IMR-90 (cell line): ENCODE measurements around the gene PHF14. TPM values are rescaled to one million over a fixed set of nuclear protein-coding genes. Genes with fewer than 3 reads are reported as not detected.
A peak's percentile ranks its signal among the peaks of the same experiment; 100 is the strongest.

ENCODE experiments used
- ATAC-seq: fragments of 200-7000 bp; cut with Tn5 transposase; 2 replicates; pipeline ENCODE4 v1.9.1; 2020; ENCODE audit warnings: low read depth, mild to moderate bottlenecking, moderate library complexity
- BruUV-seq: library from RNA; stranded (reverse); fragments of 400-500 nt; replicated peaks from 2 replicates; lab custom pipeline; 2021; lab: Mats Ljungman, UMichigan
- CTCF ChIA-PET: fragments of 300-600 bp; formaldehyde crosslinking; extraction: SDS; loops from one replicate; lab custom pipeline; 2021; ENCODE audit warnings: antibody characterized with exemption; lab: Yijun Ruan, JAX
- POLR2A ChIA-PET: fragments of 300-600 bp; sonication (Branson Sonifier 250); formaldehyde crosslinking; loops from one replicate; lab custom pipeline; 2022; ENCODE audit warnings: antibody characterized with exemption; ENCODE audit not compliant: unreplicated experiment; lab: Charles Lee
- DNase-seq: peaks from one replicate; pipeline ENCODE4 v3.0.0; 2013
- H2AFZ ChIP-seq: replicated peaks from 2 replicates; pipeline ENCODE3; 2013; ENCODE audit warnings: low read length, mild to moderate bottlenecking; ENCODE audit not compliant: poor library complexity
- H2AK5ac ChIP-seq: 2 replicates; pipeline ENCODE4 v1.6.1; 2013; ENCODE audit warnings: low read depth, low read length, inconsistent platforms
- H2AK9ac ChIP-seq: replicated peaks from 2 replicates; pipeline ENCODE3; 2013; ENCODE audit warnings: mild to moderate bottlenecking, low read depth, low read length, moderate library complexity; ENCODE audit not compliant: poor library complexity
- H2BK120ac ChIP-seq: 2 replicates; pipeline ENCODE4 v1.6.1; 2013; ENCODE audit warnings: low read depth, low read length, inconsistent platforms
- H2BK15ac ChIP-seq: 3 replicates; pipeline ENCODE4 v1.6.1; 2013; ENCODE audit warnings: low read depth, low read length, inconsistent platforms
- H2BK20ac ChIP-seq: 2 replicates; pipeline ENCODE4 v1.6.1; 2013; ENCODE audit warnings: low read depth, mild to moderate bottlenecking, inconsistent platforms, low read length, moderate library complexity
- H2BK5ac ChIP-seq: 2 replicates; pipeline ENCODE4 v1.6.1; 2013; ENCODE audit warnings: mild to moderate bottlenecking, low read depth, low read length, inconsistent platforms; ENCODE audit not compliant: poor library complexity, severe bottlenecking
- H3K14ac ChIP-seq: replicated peaks from 2 replicates; pipeline ENCODE4 v1.6.1; 2013; ENCODE audit warnings: low read depth, low read length, inconsistent platforms
- H3K18ac ChIP-seq: 2 replicates; pipeline ENCODE4 v1.6.1; 2013; ENCODE audit warnings: low read depth, low read length, control low read depth
- H3K23ac ChIP-seq: 2 replicates; pipeline ENCODE4 v1.6.1; 2013; ENCODE audit warnings: low read depth, low read length, inconsistent platforms
- H3K27ac ChIP-seq: 2 replicates; pipeline ENCODE4 v1.5.1; 2013; ENCODE audit warnings: mild to moderate bottlenecking, control low read depth, low read length; ENCODE audit not compliant: insufficient read depth
- H3K27me3 ChIP-seq: 2 replicates; pipeline ENCODE4 v1.6.1; 2013; ENCODE audit warnings: low read length; ENCODE audit not compliant: control insufficient read depth, insufficient read depth
- H3K36me3 ChIP-seq: 2 replicates; pipeline ENCODE4 v1.6.1; 2013; ENCODE audit warnings: low read length, mixed read lengths; ENCODE audit not compliant: control insufficient read depth, insufficient read depth
- H3K4ac ChIP-seq: 2 replicates; pipeline ENCODE4 v1.6.1; 2013; ENCODE audit warnings: low read depth, low read length, inconsistent platforms
- H3K4me1 ChIP-seq: 2 replicates; pipeline ENCODE4 v1.6.1; 2013; ENCODE audit warnings: low read length, mixed read lengths; ENCODE audit not compliant: control insufficient read depth, insufficient read depth
- H3K4me2 ChIP-seq: 2 replicates; pipeline ENCODE4 v1.6.1; 2013; ENCODE audit warnings: low read depth, mild to moderate bottlenecking, control low read depth, low read length, moderate library complexity
- H3K4me3 ChIP-seq: 2 replicates; pipeline ENCODE4 v1.5.1; 2013; ENCODE audit warnings: low read depth, mild to moderate bottlenecking, control low read depth, low read length, moderate library complexity; ENCODE audit not compliant: insufficient read depth
- H3K56ac ChIP-seq: 2 replicates; pipeline ENCODE4 v1.6.1; 2013; ENCODE audit warnings: low read length, inconsistent platforms; ENCODE audit not compliant: insufficient read depth; ENCODE audit errors: extremely low read depth
- H3K79me1 ChIP-seq, 2 experiments: 2 replicates each; pipeline ENCODE4 v1.6.1; 2013; ENCODE audit warnings: low read length in 2 of 2, inconsistent platforms in 1 of 2, low read depth in 1 of 2
- H3K9ac ChIP-seq: 2 replicates; pipeline ENCODE4 v1.6.1; 2013; ENCODE audit warnings: low read depth, low read length, control low read depth
- H3K9me1 ChIP-seq: 2 replicates; pipeline ENCODE4 v1.6.1; 2013; ENCODE audit warnings: low read length, inconsistent platforms; ENCODE audit not compliant: insufficient read depth
- H3K9me3 ChIP-seq: 2 replicates; pipeline ENCODE4 v1.6.1; 2013; ENCODE audit warnings: low read length; ENCODE audit not compliant: control insufficient read depth, insufficient read depth
- H4K20me1 ChIP-seq: 2 replicates; pipeline ENCODE4 v1.6.1; 2013; ENCODE audit warnings: low read length, inconsistent platforms; ENCODE audit not compliant: insufficient read depth
- H4K5ac ChIP-seq: 2 replicates; pipeline ENCODE4 v1.6.1; 2013; ENCODE audit warnings: mild to moderate bottlenecking, low read depth, low read length, control low read depth
- H4K8ac ChIP-seq, 2 experiments: 2 replicates each; pipeline ENCODE4 v1.6.1; 2013; ENCODE audit warnings: low read depth in 2 of 2, low read length in 2 of 2, control low read depth in 1 of 2, inconsistent platforms in 1 of 2
- H4K91ac ChIP-seq: 2 replicates; pipeline ENCODE4 v1.6.1; 2013; ENCODE audit warnings: low read depth, low read length, inconsistent platforms; ENCODE audit not compliant: insufficient read depth
- BHLHE40 ChIP-seq: fragments of 150-350 bp; IDR thresholded peaks from 2 replicates; pipeline ENCODE4 v1.6.1; 2016; ENCODE audit warnings: mild to moderate bottlenecking, low read depth, low read length
- CHD1 ChIP-seq: IDR thresholded peaks from 2 replicates; pipeline ENCODE4 v1.6.1; 2012; ENCODE audit warnings: low read depth, low read length, improper control_type of control experiment
- FOS ChIP-seq: fragments of 150-350 bp; IDR thresholded peaks from 2 replicates; pipeline ENCODE4 v1.6.1; 2016; ENCODE audit warnings: low read depth, low read length
- MAFK ChIP-seq: IDR thresholded peaks from 2 replicates; pipeline ENCODE4 v1.6.1; 2012; ENCODE audit warnings: low read depth, low read length, improper control_type of control experiment
- MXI1 ChIP-seq: IDR thresholded peaks from 2 replicates; pipeline ENCODE4 v1.6.1; 2012; ENCODE audit warnings: low read depth, mild to moderate bottlenecking, low read length, moderate library complexity, borderline replicate concordance
- POLR2A ChIP-seq: IDR thresholded peaks from 2 replicates; pipeline ENCODE4 v1.6.1; 2012; ENCODE audit warnings: mild to moderate bottlenecking, low read depth, low read length
- WGBS, 2 experiments: methylation state at CpG; one replicate each; pipeline versions ENCODE4 v1.1.5 to v1.1.7; 2013; ENCODE audit warnings: missing lambda C conversion rate in 2 of 2; ENCODE audit not compliant: insufficient read length in 1 of 2; ENCODE audit errors: extremely low coverage in 2 of 2; 5-methylcytosine and 5-hydroxymethylcytosine counted together
- dilution Hi-C: fragments of 300-500 bp; cut with HindIII; formaldehyde crosslinking; loops from one replicate; pipeline ENCODE4 v1.14.3; 2018; ENCODE audit warnings: low sequenced_read_pairs; ENCODE audit not compliant: unreplicated experiment
- in situ Hi-C: fragments of 300-500 bp; cut with MboI; formaldehyde crosslinking; loops from 3 replicates; pipeline ENCODE4 v1.14.3; 2019; ENCODE audit warnings: low sequenced_read_pairs, inconsistent platforms, mixed read lengths
- intact Hi-C: fragments of 100-400 bp; cut with micrococcal nuclease; formaldehyde crosslinking; loops from 2 replicates; pipeline ENCODE4 v1.10.0; 2022
- polyA plus RNA-seq, 3 experiments: library from polyadenylated mRNA; depleted of rRNA; stranded (reverse); fragments of >200 nt; gene quantifications; 2 replicates each; pipeline ENCODE4 v1.2.3, GENCODE V29; 2012; ENCODE audit warnings: low replicate concordance in 1 of 3
- total RNA-seq: library from RNA; depleted of rRNA; stranded (reverse); fragments of >200 nt; gene quantifications from 2 replicates; pipeline ENCODE4 v1.2.3, GENCODE V29; 2012
- TF ChIP-seq, protein P1 (sequence below): conservative IDR thresholded peaks from 2 replicates; pipeline ENCODE4 v1.5.1; 2012; ENCODE audit warnings: mild to moderate bottlenecking, low read depth, low read length, improper control_type of control experiment
- TF ChIP-seq, protein P2 (sequence below): fragments of 150-350 bp; IDR thresholded peaks from 2 replicates; pipeline ENCODE4 v1.6.1; 2017; ENCODE audit warnings: mild to moderate bottlenecking, antibody characterized with exemption, low read length, low read depth

PHF14 gene
- total and polyA plus RNA-seq, 2 of the 4 experiments (the other 2 are of a cell fraction) = 8.7 to 17.2 TPM

DNA sequence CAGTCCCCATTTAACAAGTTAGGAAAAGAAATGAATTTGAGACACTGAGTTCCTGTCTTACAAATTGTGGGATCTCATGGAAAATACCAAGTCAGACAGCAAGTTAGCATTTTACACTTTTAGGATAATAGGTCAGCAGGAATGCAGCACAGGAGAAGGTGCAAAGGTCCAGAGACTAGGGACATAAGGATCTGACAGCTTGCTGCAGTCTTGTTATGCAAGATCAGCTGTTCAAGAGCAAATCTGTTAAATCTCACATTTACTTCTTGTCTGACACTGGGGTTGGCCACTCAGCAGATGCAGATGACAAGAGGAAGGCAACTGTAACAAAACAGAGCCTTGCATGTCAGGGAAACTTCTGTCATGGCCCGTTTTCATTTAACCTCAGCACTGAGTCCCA lies 239.6 kb downstream of the PHF14 start:
- DNase-seq (no peak), ATAC-seq (no peak)
- Histone ChIP-seq H3K23ac (no peak overlapping the region), H3K9ac (no peak overlapping the region), H4K91ac (no peak overlapping the region), H2BK120ac (no peak overlapping the region), H3K27me3 (no peaks in the 10 kb centered on the region), H3K4me3 (no peak overlapping the region), H3K4ac (no peak overlapping the region), H3K4me1 (peaks cover 5% of the 10 kb centered on the region), H3K9me3 (no peaks in the 10 kb centered on the region), H3K4me2 (0 out of 2 replicates have a peak overlapping the region, but pooled peaks have one; percentile 4), H2BK5ac (no peak overlapping the region), H3K9me1 (no peaks in the 10 kb centered on the region), H4K8ac (no peak overlapping the region), H2AK5ac (no peak overlapping the region), H3K56ac (no peak overlapping the region), H3K18ac (no peak overlapping the region), H3K14ac (no peak overlapping the region), H2AK9ac (no peak overlapping the region), H3K79me1 (no peaks in the 10 kb centered on the region), H4K5ac (no peak overlapping the region), H4K20me1 (no peaks in the 10 kb centered on the region), H2AFZ (no peak overlapping the region), H2BK20ac (no peak overlapping the region), H3K27ac (no peak overlapping the region; the same call in 1 of the 2 replicates), H2BK15ac (no peak overlapping the region), H3K36me3 (no peaks in the 10 kb centered on the region)
- dilution Hi-C loops (no loop called here), in situ Hi-C loops (no loop called here), intact Hi-C loops (loop anchor here (2.0 kb wide), 1 partner anchor 324 kb away; no protein-coding TSS in a partner anchor)
- no CpG with 5 or more reads among the region's 1 CpG for WGBS, 2 experiments
- no TSS peak for BruUV-seq
- ChIA-PET CTCF (no interaction called here), POLR2A (no interaction called here)
- TF ChIP-seq FOS (no peak), BHLHE40 (no peak), MAFK (no peak), POLR2A (no peak), CHD1 (no peak), MXI1 (no peak)
- TF ChIP-seq, protein P1, sequence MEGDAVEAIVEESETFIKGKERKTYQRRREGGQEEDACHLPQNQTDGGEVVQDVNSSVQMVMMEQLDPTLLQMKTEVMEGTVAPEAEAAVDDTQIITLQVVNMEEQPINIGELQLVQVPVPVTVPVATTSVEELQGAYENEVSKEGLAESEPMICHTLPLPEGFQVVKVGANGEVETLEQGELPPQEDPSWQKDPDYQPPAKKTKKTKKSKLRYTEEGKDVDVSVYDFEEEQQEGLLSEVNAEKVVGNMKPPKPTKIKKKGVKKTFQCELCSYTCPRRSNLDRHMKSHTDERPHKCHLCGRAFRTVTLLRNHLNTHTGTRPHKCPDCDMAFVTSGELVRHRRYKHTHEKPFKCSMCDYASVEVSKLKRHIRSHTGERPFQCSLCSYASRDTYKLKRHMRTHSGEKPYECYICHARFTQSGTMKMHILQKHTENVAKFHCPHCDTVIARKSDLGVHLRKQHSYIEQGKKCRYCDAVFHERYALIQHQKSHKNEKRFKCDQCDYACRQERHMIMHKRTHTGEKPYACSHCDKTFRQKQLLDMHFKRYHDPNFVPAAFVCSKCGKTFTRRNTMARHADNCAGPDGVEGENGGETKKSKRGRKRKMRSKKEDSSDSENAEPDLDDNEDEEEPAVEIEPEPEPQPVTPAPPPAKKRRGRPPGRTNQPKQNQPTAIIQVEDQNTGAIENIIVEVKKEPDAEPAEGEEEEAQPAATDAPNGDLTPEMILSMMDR = no peak
- TF ChIP-seq, protein P2, sequence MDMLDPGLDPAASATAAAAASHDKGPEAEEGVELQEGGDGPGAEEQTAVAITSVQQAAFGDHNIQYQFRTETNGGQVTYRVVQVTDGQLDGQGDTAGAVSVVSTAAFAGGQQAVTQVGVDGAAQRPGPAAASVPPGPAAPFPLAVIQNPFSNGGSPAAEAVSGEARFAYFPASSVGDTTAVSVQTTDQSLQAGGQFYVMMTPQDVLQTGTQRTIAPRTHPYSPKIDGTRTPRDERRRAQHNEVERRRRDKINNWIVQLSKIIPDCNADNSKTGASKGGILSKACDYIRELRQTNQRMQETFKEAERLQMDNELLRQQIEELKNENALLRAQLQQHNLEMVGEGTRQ = no peak
